IgD-negative memory B cell (primary cell): ENCODE results near the gene BAK1. TPM values are rescaled to one million over a fixed set of nuclear protein-coding genes. Genes with fewer than 3 reads are reported as not detected.

Experiments
- H3K27ac Mint-ChIP-seq, 3 donors: one replicate each; pipeline ENCODE4 v1.8.0; 2020 to 2022; ENCODE audit warnings: mild to moderate bottlenecking in 3 of 3, mixed read lengths in 3 of 3, moderate library complexity in 1 of 3
- H3K27me3 Mint-ChIP-seq: one replicate; pipeline ENCODE4 v1.8.0; 2021; ENCODE audit warnings: mixed read lengths
- H3K36me3 Mint-ChIP-seq: one replicate; pipeline ENCODE4 v1.8.0; 2020; ENCODE audit warnings: mild to moderate bottlenecking, mixed read lengths
- H3K4me1 Mint-ChIP-seq, 3 donors: one replicate each; pipeline ENCODE4 v1.8.0; 2020 to 2022; ENCODE audit warnings: mixed read lengths in 3 of 3, mild to moderate bottlenecking in 1 of 3
- H3K4me3 Mint-ChIP-seq, 4 donors: one replicate each; pipeline ENCODE4 v1.8.0; 2020 to 2022; ENCODE audit warnings: mild to moderate bottlenecking in 4 of 4, mixed read lengths in 4 of 4, moderate library complexity in 3 of 4
- H3K9me3 Mint-ChIP-seq, 3 donors: one replicate each; pipeline ENCODE4 v1.8.0; 2020 to 2021; ENCODE audit warnings: mixed read lengths in 3 of 3, mild to moderate bottlenecking in 1 of 3
- polyA plus RNA-seq: library from polyadenylated mRNA; unstranded; fragments of 300-500 nt; fragmentation: Illumina TruSeq; gene quantifications from one replicate; pipeline ENCODE4 v1.2.3, GENCODE V29; 2021

BAK1 gene
- polyA plus RNA-seq, 1 donor from 2014 or later = 40.6 TPM

DNA sequence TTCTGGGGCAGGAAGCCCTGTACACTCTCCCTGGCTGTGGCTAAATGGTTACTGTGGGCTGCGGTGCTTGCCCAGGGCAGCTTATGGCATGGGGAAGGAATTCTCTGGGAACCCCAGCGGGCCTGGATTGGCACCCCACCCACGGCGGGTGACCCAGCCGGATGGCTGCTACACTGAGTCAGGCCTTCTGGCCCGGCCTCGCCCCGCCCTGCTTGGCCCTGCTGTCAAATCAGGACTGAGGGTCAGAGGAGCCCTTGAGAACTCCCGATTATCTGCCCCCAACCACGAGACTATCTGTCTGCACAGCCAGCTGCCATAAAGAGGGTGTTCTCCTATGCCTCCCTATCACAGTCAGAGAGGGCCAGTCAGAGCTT, 33.7 kb upstream of the BAK1 start:
- no peaks in the 10 kb centered on the region for H3K36me3 Mint-ChIP-seq
- no peaks in the 10 kb centered on the region for H3K9me3 Mint-ChIP-seq
- no peaks in the 10 kb centered on the region for H3K27me3 Mint-ChIP-seq
- H3K4me1 Mint-ChIP-seq = peaks cover 0 to 6% (median 0%) of the 10 kb centered on the region in 3 donors
- H3K4me3 Mint-ChIP-seq = no peak overlapping the region
- H3K27ac Mint-ChIP-seq = peak overlapping the region in 1 of 3 donors; percentile 43

- Mint-ChIP-seq H3K9me3 (no peaks in the 10 kb centered on the region), H3K4me3 (no peak overlapping the region), H3K27me3 (no peaks in the 10 kb centered on the region), H3K4me1 (peaks cover 0 to 4% (median 0%) of the 10 kb centered on the region in 3 donors), H3K27ac (peak overlapping the region in 1 of 3 donors; percentile 43), H3K36me3 (no peaks in the 10 kb centered on the region)
These were observed 33.2 kb upstream of the BAK1 start for GRCh38 chr6:33613146-33613794.

- Mint-ChIP-seq H3K4me3 (no peak overlapping the region), H3K36me3 (no peaks in the 10 kb centered on the region), H3K27ac (no peak overlapping the region), H3K9me3 (no peaks in the 10 kb centered on the region), H3K4me1 (peaks cover 0 to 6% (median 5%) of the 10 kb centered on the region in 3 donors), H3K27me3 (no peaks in the 10 kb centered on the region)
These were observed 31.0 kb upstream of the BAK1 start for GRCh38 chr6:33610779-33611732.

GRCh38 chr6:33610067-33610466, 30.0 kb upstream of the BAK1 start:
- H3K27me3 Mint-ChIP-seq = no peaks in the 10 kb centered on the region
- H3K4me3 Mint-ChIP-seq = no peak overlapping the region
- H3K9me3 Mint-ChIP-seq = peaks cover 0 to under 1% (median 0%) of the 10 kb centered on the region in 3 donors
- H3K27ac Mint-ChIP-seq = peak overlapping the region in 1 of 3 donors; percentile 79
- peaks cover 5 to 10% (median 7%) of the 10 kb centered on the region in 3 donors for H3K4me1 Mint-ChIP-seq
- peaks cover 2% of the 10 kb centered on the region for H3K36me3 Mint-ChIP-seq

DNA sequence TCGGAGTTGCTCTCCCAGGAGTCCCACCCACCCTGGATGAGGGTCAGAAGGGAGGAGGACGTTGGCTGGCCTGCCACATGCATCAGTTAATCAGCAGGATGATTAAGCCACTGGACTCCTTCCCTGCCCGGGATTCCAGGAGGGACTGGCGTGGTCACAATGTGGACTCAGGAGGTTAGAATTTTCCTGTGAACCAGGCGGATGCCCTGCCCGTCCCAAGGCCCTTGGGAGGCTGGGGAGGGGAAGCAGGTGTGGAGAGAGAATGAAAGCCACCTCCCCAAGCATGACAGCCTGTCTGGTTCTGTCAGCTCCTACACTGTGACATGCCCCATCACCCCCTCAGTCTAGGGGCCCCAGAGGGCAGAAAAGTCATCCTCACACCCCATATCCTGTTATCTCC, 29.5 kb upstream of the BAK1 start:
- Mint-ChIP-seq H3K9me3 (peaks cover 0 to 4% (median 0%) of the 10 kb centered on the region in 3 donors), H3K27ac (peak overlapping the region in 1 of 3 donors; percentile 79), H3K27me3 (no peaks in the 10 kb centered on the region), H3K36me3 (peaks cover 2% of the 10 kb centered on the region), H3K4me3 (no peak overlapping the region), H3K4me1 (peaks cover 6 to 10% (median 7%) of the 10 kb centered on the region in 3 donors)

DNA sequence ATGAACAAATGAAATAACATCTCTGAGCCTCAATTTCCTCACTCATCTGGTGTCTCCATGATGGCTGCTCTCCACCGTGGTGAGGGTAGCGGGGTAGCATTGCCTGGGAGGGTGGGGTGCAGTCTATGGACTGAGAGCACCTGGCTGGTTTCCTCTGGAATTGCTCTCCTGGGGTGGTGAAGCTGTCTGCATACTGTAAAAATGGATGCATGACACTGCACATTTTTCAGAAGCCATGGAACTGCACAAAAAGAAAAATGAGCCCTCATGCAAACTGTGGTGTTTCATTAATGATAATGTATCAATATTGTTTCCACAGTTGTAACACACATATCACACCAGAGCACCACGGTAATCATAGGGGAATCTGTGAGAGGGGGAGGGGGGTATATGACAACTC, 28.9 kb upstream of the BAK1 start:
- Mint-ChIP-seq H3K4me1 (peaks cover 6 to 10% (median 7%) of the 10 kb centered on the region in 3 donors), H3K4me3 (peak overlapping the region in 1 of 4 donors; percentile 1), H3K27me3 (no peaks in the 10 kb centered on the region), H3K36me3 (peaks cover 2% of the 10 kb centered on the region), H3K27ac (no peak overlapping the region), H3K9me3 (peaks cover 0 to 4% (median 0%) of the 10 kb centered on the region in 3 donors)

DNA sequence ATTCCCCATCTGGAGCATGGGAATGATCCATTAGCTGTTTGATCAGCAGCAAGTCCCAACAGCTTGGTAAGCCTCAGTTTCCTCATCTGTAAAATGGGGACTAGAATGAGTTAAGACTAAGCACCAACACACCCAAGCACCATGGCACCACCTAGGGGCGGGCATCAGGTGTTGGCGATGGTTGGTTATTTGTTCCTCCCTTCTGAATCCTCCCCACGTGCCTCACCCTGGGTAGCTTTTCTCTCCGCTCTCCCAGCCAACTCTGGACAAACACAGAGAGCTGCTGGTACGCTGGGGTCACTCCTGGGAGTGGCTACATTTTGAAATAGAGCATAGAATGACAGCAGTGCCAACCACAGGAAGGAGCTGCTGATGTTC, 27.7 kb upstream of the BAK1 start:
- no peaks in the 10 kb centered on the region for H3K27me3 Mint-ChIP-seq
- peaks cover 6 to 11% (median 8%) of the 10 kb centered on the region in 3 donors for H3K4me1 Mint-ChIP-seq
- peaks cover 2% of the 10 kb centered on the region for H3K36me3 Mint-ChIP-seq
- no peak overlapping the region for H3K4me3 Mint-ChIP-seq
- peaks cover 0 to 4% (median 0%) of the 10 kb centered on the region in 3 donors for H3K9me3 Mint-ChIP-seq
- H3K27ac Mint-ChIP-seq = no peak overlapping the region

- no peak overlapping the region for H3K27ac Mint-ChIP-seq
- H3K4me3 Mint-ChIP-seq = no peak overlapping the region
- peaks cover 0 to 4% (median 0%) of the 10 kb centered on the region in 3 donors for H3K9me3 Mint-ChIP-seq
- H3K36me3 Mint-ChIP-seq = peaks cover 2% of the 10 kb centered on the region
- no peaks in the 10 kb centered on the region for H3K27me3 Mint-ChIP-seq
- peaks cover 6 to 11% (median 8%) of the 10 kb centered on the region in 3 donors for H3K4me1 Mint-ChIP-seq
These were observed 27.2 kb upstream of the BAK1 start for GRCh38 chr6:33607126-33607783.

DNA sequence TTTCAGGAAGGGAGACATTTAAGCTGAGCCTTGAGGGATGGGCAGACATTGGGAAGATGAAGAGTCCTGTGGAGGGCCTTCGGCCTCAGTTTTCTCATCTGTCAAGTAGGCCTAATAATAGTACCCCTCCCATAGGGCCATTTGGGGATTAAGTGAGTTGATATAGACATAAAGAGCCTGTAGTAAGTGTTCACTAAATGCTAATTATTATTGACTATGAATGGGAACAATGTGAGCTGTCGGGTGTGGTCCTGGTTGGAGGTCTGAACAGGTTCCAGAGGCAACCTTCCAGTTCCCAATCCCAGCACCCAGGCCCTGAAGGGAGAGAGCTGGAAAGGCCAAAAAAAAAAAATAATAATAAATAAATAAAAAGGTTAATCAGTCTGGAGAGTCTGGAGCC, 26.6 kb upstream of the BAK1 start:
- no peak overlapping the region for H3K27ac Mint-ChIP-seq
- H3K27me3 Mint-ChIP-seq = no peaks in the 10 kb centered on the region
- H3K9me3 Mint-ChIP-seq = peaks cover 0 to 4% (median 0%) of the 10 kb centered on the region in 3 donors
- peaks cover 2% of the 10 kb centered on the region for H3K36me3 Mint-ChIP-seq
- no peak overlapping the region for H3K4me3 Mint-ChIP-seq
- H3K4me1 Mint-ChIP-seq = peaks cover 6 to 11% (median 8%) of the 10 kb centered on the region in 3 donors

- no peak overlapping the region for H3K27ac Mint-ChIP-seq
- peaks cover 6 to 11% (median 11%) of the 10 kb centered on the region in 3 donors for H3K4me1 Mint-ChIP-seq
- no peaks in the 10 kb centered on the region for H3K27me3 Mint-ChIP-seq
- no peak overlapping the region for H3K4me3 Mint-ChIP-seq
- peaks cover 2% of the 10 kb centered on the region for H3K36me3 Mint-ChIP-seq
- H3K9me3 Mint-ChIP-seq = peaks cover 0 to 4% (median 0%) of the 10 kb centered on the region in 3 donors
These were observed 25.1 kb upstream of the BAK1 start for GRCh38 chr6:33604941-33605854.

DNA sequence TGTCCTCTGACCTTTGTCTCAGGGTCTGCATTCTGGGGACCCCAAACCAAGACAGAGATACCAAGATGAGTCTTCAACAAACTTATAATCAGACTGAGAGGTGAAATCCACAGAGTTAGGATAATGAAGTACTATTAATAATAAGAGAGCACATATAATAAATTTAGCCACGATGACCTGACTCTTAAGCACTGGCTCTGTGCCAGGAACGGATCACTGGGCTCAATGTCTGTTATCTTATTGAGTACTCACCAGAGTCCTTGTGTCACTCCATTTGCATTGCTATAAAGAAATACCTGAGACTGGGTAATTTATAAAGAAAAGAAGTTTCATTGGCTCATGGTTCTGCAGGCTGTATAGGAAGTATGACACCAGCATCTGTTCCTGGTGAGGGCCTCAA, 22.1 kb upstream of the BAK1 start:
- H3K4me3 Mint-ChIP-seq = no peak overlapping the region
- H3K9me3 Mint-ChIP-seq = peaks cover 0 to 4% (median 0%) of the 10 kb centered on the region in 3 donors
- H3K27ac Mint-ChIP-seq = peak overlapping the region in 1 of 3 donors; percentile 71
- H3K27me3 Mint-ChIP-seq = no peaks in the 10 kb centered on the region
- H3K4me1 Mint-ChIP-seq = peaks cover 6 to 12% (median 11%) of the 10 kb centered on the region in 3 donors
- peaks cover 2% of the 10 kb centered on the region for H3K36me3 Mint-ChIP-seq

GRCh38 chr6:33600761-33601160, 20.7 kb upstream of the BAK1 start:
- Mint-ChIP-seq H3K4me3 (no peak overlapping the region), H3K4me1 (peaks cover 10 to 16% (median 15%) of the 10 kb centered on the region in 3 donors), H3K27ac (no peak overlapping the region), H3K27me3 (no peaks in the 10 kb centered on the region), H3K9me3 (peaks cover 0 to 4% (median 0%) of the 10 kb centered on the region in 3 donors), H3K36me3 (peaks cover 2% of the 10 kb centered on the region)

GRCh38 chr6:33599413-33599938, 19.4 kb upstream of the BAK1 start:
- H3K27me3 Mint-ChIP-seq = no peaks in the 10 kb centered on the region
- H3K36me3 Mint-ChIP-seq = no peaks in the 10 kb centered on the region
- peaks cover 5 to 19% (median 14%) of the 10 kb centered on the region in 3 donors for H3K4me1 Mint-ChIP-seq
- H3K4me3 Mint-ChIP-seq = peak overlapping the region in 1 of 4 donors; percentile 47
- no peaks in the 10 kb centered on the region for H3K9me3 Mint-ChIP-seq
- H3K27ac Mint-ChIP-seq = peak overlapping the region in 1 of 3 donors; percentile 60
